Heart left ventricle (tissue), 16 donors: ENCODE results near the gene FOCAD. TPM values are rescaled to one million over a fixed set of nuclear protein-coding genes. Genes with fewer than 3 reads are reported as not detected.

Source experiments
- ATAC-seq, 4 donors: fragments of 200-7000 bp; cut with Tn5 transposase; one replicate each; pipeline ENCODE4 v1.9.1; 2020 to 2022; ENCODE audit warnings: moderate library complexity in 4 of 4, mild to moderate bottlenecking in 3 of 4, moderate number of reproducible peaks in 1 of 4
- DNase-seq, 5 donors: peaks; one replicate each; pipeline ENCODE4 v3.0.0-alpha.2; 2020
- H3K27ac ChIP-seq, 12 donors: fragments of 200-600 bp; sonication (generic) in 4 of 12; one replicate each; pipeline versions ENCODE4 v1.5.0 to v1.8.0; 2016 to 2022; ENCODE audit warnings: mild to moderate bottlenecking in 2 of 12
- H3K27me3 ChIP-seq, 9 donors: fragments of 200-600 bp; sonication (generic) in 2 of 9; one replicate each; pipeline versions ENCODE4 v1.5.1 to v1.8.0; 2016 to 2022; ENCODE audit warnings: mild to moderate bottlenecking in 3 of 9
- H3K36me3 ChIP-seq, 9 donors: fragments of 200-600 bp; sonication (generic) in 2 of 9; one replicate each; pipeline versions ENCODE4 v1.5.0 to v1.8.0; 2018 to 2022; ENCODE audit warnings: mild to moderate bottlenecking in 2 of 9
- H3K4me1 ChIP-seq, 12 donors: fragments of 200-600 bp; sonication (generic) in 4 of 12; one replicate each; pipeline versions ENCODE4 v1.5.0 to v1.8.0; 2016 to 2022; ENCODE audit warnings: mild to moderate bottlenecking in 3 of 12
- H3K4me3 ChIP-seq, 12 donors: fragments of 200-600 bp; sonication (generic) in 4 of 12; one replicate each; pipeline versions ENCODE4 v1.5.0 to v1.8.0; 2017 to 2022; ENCODE audit warnings: mild to moderate bottlenecking in 9 of 12, moderate library complexity in 4 of 12
- H3K9me3 ChIP-seq, 12 donors: fragments of 200-600 bp; sonication (generic) in 4 of 12; one replicate each; pipeline versions ENCODE4 v1.5.0 to v1.8.0; 2016 to 2022; ENCODE audit warnings: mild to moderate bottlenecking in 1 of 12
- POLR2A ChIP-seq, 2 donors: fragments of 450-650 bp; IDR thresholded peaks; one replicate each; pipeline ENCODE4 v1.6.1; 2017; ENCODE audit warnings: antibody characterized with exemption in 2 of 2, mild to moderate bottlenecking in 2 of 2, moderate library complexity in 2 of 2
- WGBS, 4 donors: extraction: QIAGEN DNeasy Blood & Tissue Kit in 2 of 4; methylation state at CpG; one replicate each; pipeline versions ENCODE4 v1.1.5 to v1.1.7; 2013 to 2018; 5-methylcytosine and 5-hydroxymethylcytosine counted together
- intact Hi-C, 10 donors: fragments of 100-400 bp; cut with DNase I; formaldehyde crosslinking; loops; one replicate each; pipeline versions ENCODE4 v1.11.1 to v1.14.2; 2022
- polyA plus RNA-seq, 2 donors: library from polyadenylated mRNA; stranded (reverse); fragments of 200-250 nt; gene quantifications; one replicate each; pipeline ENCODE4 v1.2.3, GENCODE V29; 2013
- total RNA-seq, 9 donors: library from RNA; depleted of rRNA in 2 of 9; stranded (reverse); fragments of >200 nt in 2 of 9; fragmentation: NEBNext Ultra II Directional in 3 of 9; extraction: Animal tissue kit (Norgen Biotek cat#: 25700) in 3 of 9; gene quantifications; one replicate each; pipeline versions ENCODE4 v1.1.0 to v1.2.4, GENCODE V29; 2016 to 2023
- TF ChIP-seq, protein P1 (sequence below), 12 donors: fragments of 200-600 bp; sonication (generic) in 4 of 12; IDR thresholded peaks; one replicate each; pipeline versions ENCODE4 v1.5.0 to v1.8.0; 2018 to 2022; ENCODE audit warnings: antibody characterized with exemption in 12 of 12, mild to moderate bottlenecking in 5 of 12
- donor health status: ischemic (EF 13 %, LVEDD 7.1; RV severe dilation, severe dysfunction).
- donor health status: healthy with polysubstance abuse.
- donor health status: DM: no; HTN: yes; CAD: no.
- donor health status: DM: no; HTN: no; CAD: no.
- donor health status: ischemic (EF 25% LVEDD 6.9; RV normal size, moderate dysfunction).
- donor health status: ischemic (EF 25% LVEDD 5.7; RV mildly dilated, moderate dysfunction).
- donor health status: healthy.
- donor health status: DM: yes; HTN: yes; CAD: no.
- donor health status: ischemic (EF 35%, LVEDD 5.7; RV mildly dilated, moderate dysfunction).
- donor health status: nonischemic (EF 11% LVEDD 7.7; RV severe dilation, severe dysfunction).
- donor health status: DM: yes; HTN: yes; CAD: no.
- donor health status: PGD.
- donor health status: ischemic (EF 29% LVEDD 5.4; RV normal size, mild dysfunction).
- donor health status: nonischemic (EF 23%, LVEDD 6.1; RV moderate dilation, normal function).

Gene FOCAD
- total and polyA plus RNA-seq, 11 donors, result 8.6 to 39.5 (median 28.3) TPM

DNA sequence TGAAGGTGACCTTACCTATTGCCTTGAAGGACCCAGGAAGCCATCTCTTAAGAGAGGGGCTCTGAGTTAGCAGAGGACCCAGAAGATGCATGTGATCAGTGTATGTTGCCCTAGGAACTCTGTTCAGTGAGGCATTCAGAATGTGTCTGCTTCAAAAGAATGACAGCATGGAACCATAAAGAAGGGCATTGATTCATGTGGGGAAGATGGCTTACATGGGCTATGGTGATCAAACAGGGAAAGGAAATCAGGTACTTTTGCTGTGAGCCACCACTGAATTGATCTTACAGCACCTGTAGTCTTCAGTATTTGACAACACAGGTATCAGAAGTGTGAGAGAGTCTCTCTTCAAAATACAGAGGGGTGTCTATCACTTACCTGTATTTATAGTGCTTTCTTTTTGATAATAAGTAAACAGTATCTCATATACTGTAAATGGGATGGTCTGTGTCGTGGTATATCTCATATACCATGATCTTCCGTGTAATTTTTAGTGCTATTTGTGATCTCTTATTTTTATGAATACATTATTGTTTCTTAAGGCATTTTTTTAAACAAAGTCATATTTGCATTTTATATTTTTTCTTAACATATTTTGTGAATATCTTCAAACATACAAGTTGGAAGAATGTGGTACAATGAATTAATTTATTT is 57.0 kb downstream of the FOCAD start:
- Histone ChIP-seq H3K36me3 (peaks cover 0 to 29% (median 4%) of the 10 kb centered on the region in 9 donors), H3K27me3 (no peaks in the 10 kb centered on the region), H3K9me3 (no peaks in the 10 kb centered on the region), H3K4me3 (no peak overlapping the region), H3K4me1 (peaks cover 0 to 9% (median 0%) of the 10 kb centered on the region in 12 donors), H3K27ac (no peak overlapping the region)
- ATAC-seq (no peak), DNase-seq (no peak)
- intact Hi-C loops, result no loop called here
- 95 to 98% (median 97%) methylated on average over 2 of the region's 2 CpGs for WGBS, 4 donors
- TF ChIP-seq POLR2A (IDR thresholded peaks at IDR 0.05), result no peak
- TF ChIP-seq, protein P1, sequence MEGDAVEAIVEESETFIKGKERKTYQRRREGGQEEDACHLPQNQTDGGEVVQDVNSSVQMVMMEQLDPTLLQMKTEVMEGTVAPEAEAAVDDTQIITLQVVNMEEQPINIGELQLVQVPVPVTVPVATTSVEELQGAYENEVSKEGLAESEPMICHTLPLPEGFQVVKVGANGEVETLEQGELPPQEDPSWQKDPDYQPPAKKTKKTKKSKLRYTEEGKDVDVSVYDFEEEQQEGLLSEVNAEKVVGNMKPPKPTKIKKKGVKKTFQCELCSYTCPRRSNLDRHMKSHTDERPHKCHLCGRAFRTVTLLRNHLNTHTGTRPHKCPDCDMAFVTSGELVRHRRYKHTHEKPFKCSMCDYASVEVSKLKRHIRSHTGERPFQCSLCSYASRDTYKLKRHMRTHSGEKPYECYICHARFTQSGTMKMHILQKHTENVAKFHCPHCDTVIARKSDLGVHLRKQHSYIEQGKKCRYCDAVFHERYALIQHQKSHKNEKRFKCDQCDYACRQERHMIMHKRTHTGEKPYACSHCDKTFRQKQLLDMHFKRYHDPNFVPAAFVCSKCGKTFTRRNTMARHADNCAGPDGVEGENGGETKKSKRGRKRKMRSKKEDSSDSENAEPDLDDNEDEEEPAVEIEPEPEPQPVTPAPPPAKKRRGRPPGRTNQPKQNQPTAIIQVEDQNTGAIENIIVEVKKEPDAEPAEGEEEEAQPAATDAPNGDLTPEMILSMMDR (IDR thresholded peaks at IDR 0.05), result no peak

DNA sequence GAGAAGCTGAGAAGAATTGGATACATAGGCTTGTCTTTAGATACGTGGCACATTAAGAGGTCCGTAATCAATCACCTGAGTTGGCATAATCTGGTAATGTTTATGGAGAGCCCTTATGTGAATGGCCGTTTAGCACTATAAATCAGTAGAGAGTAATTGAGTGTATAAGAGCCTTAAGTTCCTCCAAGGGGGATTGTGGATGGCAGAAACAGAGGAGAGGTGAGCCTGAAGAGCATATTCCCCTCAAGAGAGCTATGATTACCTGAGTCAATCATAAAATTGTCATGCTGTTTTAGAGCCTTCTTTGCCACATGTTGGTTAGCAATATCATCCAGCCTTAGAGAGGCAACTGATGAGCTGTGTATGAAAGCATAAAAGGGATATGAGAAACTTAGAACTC is 58.8 kb downstream of the FOCAD start:
- Histone ChIP-seq H3K9me3 (no peaks in the 10 kb centered on the region), H3K4me1 (peaks cover 0 to 9% (median 0%) of the 10 kb centered on the region in 12 donors), H3K27ac (no peak overlapping the region), H3K4me3 (no peak overlapping the region), H3K36me3 (peaks cover 0 to 29% (median 4%) of the 10 kb centered on the region in 9 donors), H3K27me3 (no peaks in the 10 kb centered on the region)
- 90 to 99% (median 94%) methylated on average over 3 of the region's 3 CpGs for WGBS, 4 donors
- ATAC-seq (no peak), DNase-seq (no peak)
- TF ChIP-seq POLR2A (IDR thresholded peaks at IDR 0.05), result no peak
- intact Hi-C loops, result no loop called here

DNA sequence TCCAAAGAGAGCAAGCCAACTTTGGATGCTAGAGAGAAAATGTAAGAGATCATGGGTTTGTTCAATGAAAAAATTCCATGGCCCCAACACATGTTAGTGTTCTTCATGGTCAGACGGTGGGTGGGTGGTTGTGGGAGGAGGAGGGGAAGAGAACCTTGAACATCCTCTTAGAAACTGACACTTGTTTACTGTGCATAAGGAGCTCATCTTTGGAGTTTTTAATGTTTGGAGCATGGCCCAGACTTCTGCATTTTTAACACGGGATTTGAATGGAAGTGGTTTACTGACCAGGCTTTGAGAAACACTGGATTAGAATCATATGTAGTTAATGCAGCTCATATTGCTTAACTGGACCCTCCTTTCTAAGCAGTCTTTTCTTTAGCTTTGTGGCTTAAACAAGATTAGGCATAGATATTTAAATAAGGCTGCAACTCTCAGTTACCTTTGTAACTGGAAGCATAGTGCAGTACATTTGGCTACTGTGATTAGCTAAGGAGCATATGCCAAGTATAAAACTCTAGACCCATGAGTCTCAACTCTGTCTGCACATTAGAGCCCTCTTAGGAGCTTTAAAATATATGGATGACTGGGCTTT is 60.1 kb downstream of the FOCAD start:
- no peaks in the 10 kb centered on the region for H3K27me3 ChIP-seq
- H3K36me3 ChIP-seq, result peaks cover 0 to 25% (median 4%) of the 10 kb centered on the region in 9 donors
- DNase-seq, result no peak
- intact Hi-C loops, result no loop called here
- H3K9me3 ChIP-seq, result no peaks in the 10 kb centered on the region
- no peak for ATAC-seq
- 52 to 67% (median 60%) methylated on average over 2 of the region's 2 CpGs for WGBS, 4 donors
- no peak overlapping the region for H3K27ac ChIP-seq
- H3K4me1 ChIP-seq, result peaks cover 0 to 10% (median 0%) of the 10 kb centered on the region in 12 donors
- no peak overlapping the region for H3K4me3 ChIP-seq
- TF ChIP-seq, protein P1 (IDR thresholded peaks at IDR 0.05), result no peak
- no peak for TF ChIP-seq POLR2A (IDR thresholded peaks at IDR 0.05)

DNA sequence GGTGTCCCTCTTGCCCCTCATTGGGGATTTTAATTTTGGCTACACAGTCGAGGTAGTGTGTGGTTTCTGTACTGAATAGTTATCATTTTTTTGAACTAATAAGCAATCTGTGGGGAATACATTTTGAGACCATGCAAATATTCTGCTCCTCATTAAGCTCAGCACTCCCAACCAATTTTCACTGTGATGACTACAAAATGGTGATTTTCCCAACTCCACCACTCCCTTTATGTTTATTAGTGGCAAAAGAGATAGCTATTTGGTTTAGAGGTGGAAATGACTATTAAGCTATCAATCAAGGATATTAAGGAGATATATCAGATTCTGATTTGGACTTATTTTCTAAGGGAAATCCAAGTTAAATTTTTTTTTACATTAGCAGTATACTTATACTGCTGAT is 62.9 kb downstream of the FOCAD start:
- no peak for ATAC-seq
- H3K27me3 ChIP-seq, result no peaks in the 10 kb centered on the region
- peaks cover 0 to 10% (median 4%) of the 10 kb centered on the region in 9 donors for H3K36me3 ChIP-seq
- TF ChIP-seq, protein P1 (IDR thresholded peaks at IDR 0.05), result no peak
- no peak for TF ChIP-seq POLR2A (IDR thresholded peaks at IDR 0.05)
- 74 to 85% (median 79%) methylated on average over 1 of the region's 1 CpG for WGBS, 4 donors
- peaks cover 0 to 11% (median 0%) of the 10 kb centered on the region in 12 donors for H3K4me1 ChIP-seq
- H3K27ac ChIP-seq, result no peak overlapping the region
- no peak overlapping the region for H3K4me3 ChIP-seq
- no peak for DNase-seq
- H3K9me3 ChIP-seq, result no peaks in the 10 kb centered on the region
- intact Hi-C loops, result no loop called here
